ENCODE data around the gene FARSB.

FARSB gene

DNA sequence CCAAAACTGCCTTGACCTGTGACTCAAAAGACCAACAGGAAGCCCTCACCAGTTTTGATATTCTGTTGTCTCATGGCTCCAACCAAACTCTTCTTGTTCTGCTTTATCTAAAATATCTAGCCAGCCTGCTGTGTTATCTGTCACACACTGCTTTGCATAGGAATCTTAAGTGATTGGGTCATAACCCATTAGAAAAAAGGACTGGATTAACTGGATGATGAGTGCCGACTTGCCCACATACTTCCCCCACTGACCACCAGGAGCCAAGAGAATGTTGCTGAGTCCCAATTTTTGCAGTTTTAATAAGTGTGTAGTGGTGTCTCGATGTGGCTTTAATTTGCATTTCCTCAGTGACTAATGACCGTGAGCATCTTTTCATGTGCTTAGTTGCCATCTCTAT lies 22.1 kb upstream of the FARSB start:
- H3K9me2 ChIP-seq (replicated peaks; ENCODE audit: control insufficient read depth, low read length), result no peaks in the 10 kb centered on the region
- no peak for TF ChIP-seq EZH2phosphoT487 (IDR thresholded peaks at IDR 0.05; ENCODE audit: borderline replicate concordance, low read length)
- TF ChIP-seq, protein P1, sequence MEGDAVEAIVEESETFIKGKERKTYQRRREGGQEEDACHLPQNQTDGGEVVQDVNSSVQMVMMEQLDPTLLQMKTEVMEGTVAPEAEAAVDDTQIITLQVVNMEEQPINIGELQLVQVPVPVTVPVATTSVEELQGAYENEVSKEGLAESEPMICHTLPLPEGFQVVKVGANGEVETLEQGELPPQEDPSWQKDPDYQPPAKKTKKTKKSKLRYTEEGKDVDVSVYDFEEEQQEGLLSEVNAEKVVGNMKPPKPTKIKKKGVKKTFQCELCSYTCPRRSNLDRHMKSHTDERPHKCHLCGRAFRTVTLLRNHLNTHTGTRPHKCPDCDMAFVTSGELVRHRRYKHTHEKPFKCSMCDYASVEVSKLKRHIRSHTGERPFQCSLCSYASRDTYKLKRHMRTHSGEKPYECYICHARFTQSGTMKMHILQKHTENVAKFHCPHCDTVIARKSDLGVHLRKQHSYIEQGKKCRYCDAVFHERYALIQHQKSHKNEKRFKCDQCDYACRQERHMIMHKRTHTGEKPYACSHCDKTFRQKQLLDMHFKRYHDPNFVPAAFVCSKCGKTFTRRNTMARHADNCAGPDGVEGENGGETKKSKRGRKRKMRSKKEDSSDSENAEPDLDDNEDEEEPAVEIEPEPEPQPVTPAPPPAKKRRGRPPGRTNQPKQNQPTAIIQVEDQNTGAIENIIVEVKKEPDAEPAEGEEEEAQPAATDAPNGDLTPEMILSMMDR (IDR thresholded peaks at IDR 0.05; ENCODE audit: low read depth, low read length, poor library complexity, severe bottlenecking), result no peak

GRCh38 chr2:222673883-222674282 lies 18.0 kb upstream of the FARSB start:
- H3K4me3 ChIP-seq (ENCODE audit: low read length), result no peak overlapping the region
- no peak overlapping the region for H3K4me2 ChIP-seq (ENCODE audit: low read length)
- H3F3A ChIP-seq (ENCODE audit: control insufficient read depth, insufficient read depth), result no peaks in the 10 kb centered on the region
- no peaks in the 10 kb centered on the region for H4K20me1 ChIP-seq (ENCODE audit: control insufficient read depth, insufficient read depth, low read depth, low read length)
- no peak overlapping the region for H3K27ac ChIP-seq (ENCODE audit: low read depth, low read length)
- H3K9me2 ChIP-seq (replicated peaks; ENCODE audit: control insufficient read depth, low read length), result no peaks in the 10 kb centered on the region
- H3K27me3 ChIP-seq (ENCODE audit: control insufficient read depth, low read length), result peaks cover 33% of the 10 kb centered on the region
- no peaks in the 10 kb centered on the region for H3K79me2 ChIP-seq (ENCODE audit: control insufficient read depth, low read length)
- no peaks in the 10 kb centered on the region for H3K36me3 ChIP-seq (ENCODE audit: control insufficient read depth, low read length)
- no peaks in the 10 kb centered on the region for H3K9me3 ChIP-seq (ENCODE audit: control insufficient read depth, insufficient read depth, low read length)
- TF ChIP-seq, protein P1 (IDR thresholded peaks at IDR 0.05; ENCODE audit: low read depth, low read length, poor library complexity, severe bottlenecking), result no peak
- H3K4me1 ChIP-seq (ENCODE audit: control insufficient read depth, low read length), result no peaks in the 10 kb centered on the region

More for the DNA sequence above, 22.1 kb upstream of the FARSB start:
- no peaks in the 10 kb centered on the region for H3K79me2 ChIP-seq (ENCODE audit: control insufficient read depth, low read length)
- no peaks in the 10 kb centered on the region for H3K9me3 ChIP-seq (ENCODE audit: control insufficient read depth, insufficient read depth, low read length)
- H3K4me2 ChIP-seq (ENCODE audit: low read length), result no peak overlapping the region
- no peaks in the 10 kb centered on the region for H3F3A ChIP-seq (ENCODE audit: control insufficient read depth, insufficient read depth)
- no peaks in the 10 kb centered on the region for H4K20me1 ChIP-seq (ENCODE audit: control insufficient read depth, insufficient read depth, low read depth, low read length)
- no peaks in the 10 kb centered on the region for H3K4me1 ChIP-seq (ENCODE audit: control insufficient read depth, low read length)
- no peak overlapping the region for H3K4me3 ChIP-seq (ENCODE audit: low read length)
- no peak overlapping the region for H3K27ac ChIP-seq (ENCODE audit: low read depth, low read length)
- H3K36me3 ChIP-seq (ENCODE audit: control insufficient read depth, low read length), result no peaks in the 10 kb centered on the region
- H3K27me3 ChIP-seq (ENCODE audit: control insufficient read depth, low read length), result peaks cover 20% of the 10 kb centered on the region

DNA sequence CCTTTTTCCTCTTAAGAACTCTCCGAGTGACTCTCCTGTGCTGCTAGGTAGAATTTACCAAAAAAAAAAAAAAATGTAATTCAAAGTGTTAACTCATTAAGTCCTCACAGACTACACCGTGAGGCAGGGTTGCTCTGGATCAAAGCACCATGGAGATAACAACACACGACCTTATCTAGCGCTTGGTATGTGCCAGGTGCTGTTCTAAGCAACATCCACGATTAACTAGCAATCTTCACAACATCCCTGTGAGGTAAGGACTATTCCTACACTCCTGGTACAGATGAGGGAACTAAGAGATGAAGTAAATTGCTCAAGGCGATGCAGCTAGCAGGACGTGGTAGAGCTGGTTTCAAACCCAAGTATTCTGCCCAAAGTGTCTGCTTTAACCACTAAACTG lies 17.4 kb upstream of the FARSB start:
- H3K9me2 ChIP-seq (replicated peaks; ENCODE audit: control insufficient read depth, low read length), result no peaks in the 10 kb centered on the region
- H3K27me3 ChIP-seq (ENCODE audit: control insufficient read depth, low read length), result peaks cover 33% of the 10 kb centered on the region
- H3K27ac ChIP-seq (ENCODE audit: low read depth, low read length), result no peak overlapping the region
- no peaks in the 10 kb centered on the region for H3K79me2 ChIP-seq (ENCODE audit: control insufficient read depth, low read length)
- no peaks in the 10 kb centered on the region for H3K9me3 ChIP-seq (ENCODE audit: control insufficient read depth, insufficient read depth, low read length)
- no peak overlapping the region for H3K4me3 ChIP-seq (ENCODE audit: low read length)
- H3F3A ChIP-seq (ENCODE audit: control insufficient read depth, insufficient read depth), result no peaks in the 10 kb centered on the region
- TF ChIP-seq, protein P1 (IDR thresholded peaks at IDR 0.05; ENCODE audit: low read depth, low read length, poor library complexity, severe bottlenecking), result no peak
- TF ChIP-seq EZH2phosphoT487 (IDR thresholded peaks at IDR 0.05; ENCODE audit: borderline replicate concordance, low read length), result no peak
- H3K4me1 ChIP-seq (ENCODE audit: control insufficient read depth, low read length), result no peaks in the 10 kb centered on the region
- H4K20me1 ChIP-seq (ENCODE audit: control insufficient read depth, insufficient read depth, low read depth, low read length), result no peaks in the 10 kb centered on the region
- H3K36me3 ChIP-seq (ENCODE audit: control insufficient read depth, low read length), result no peaks in the 10 kb centered on the region
- no peak overlapping the region for H3K4me2 ChIP-seq (ENCODE audit: low read length)

- Histone ChIP-seq H3K27ac (ENCODE audit: low read depth, low read length) (no peak overlapping the region), H3K9me3 (ENCODE audit: control insufficient read depth, insufficient read depth, low read length) (no peaks in the 10 kb centered on the region), H3K4me3 (ENCODE audit: low read length) (no peak overlapping the region), H3K79me2 (ENCODE audit: control insufficient read depth, low read length) (no peaks in the 10 kb centered on the region), H4K20me1 (ENCODE audit: control insufficient read depth, insufficient read depth, low read depth, low read length) (no peaks in the 10 kb centered on the region), H3K36me3 (ENCODE audit: control insufficient read depth, low read length) (no peaks in the 10 kb centered on the region), H3F3A (ENCODE audit: control insufficient read depth, insufficient read depth) (no peaks in the 10 kb centered on the region), H3K9me2 (replicated peaks; ENCODE audit: control insufficient read depth, low read length) (no peaks in the 10 kb centered on the region), H3K4me2 (ENCODE audit: low read length) (no peak overlapping the region), H3K4me1 (ENCODE audit: control insufficient read depth, low read length) (no peaks in the 10 kb centered on the region), H3K27me3 (ENCODE audit: control insufficient read depth, low read length) (peaks cover 33% of the 10 kb centered on the region)
- TF ChIP-seq EZH2phosphoT487 (IDR thresholded peaks at IDR 0.05; ENCODE audit: borderline replicate concordance, low read length), result no peak
- TF ChIP-seq, protein P1 (IDR thresholded peaks at IDR 0.05; ENCODE audit: low read depth, low read length, poor library complexity, severe bottlenecking), result no peak
These were observed 16.1 kb upstream of the FARSB start for GRCh38 chr2:222672068-222672401.

All from DOHH2 (cell line).